ENCODE data around the gene AOAH. TPM values are rescaled to one million over a fixed set of nuclear protein-coding genes. Genes with fewer than 3 reads are reported as not detected.

Gene AOAH
- total RNA-seq, 2 donors from 2014 or later, result 2.5 to 7.2 TPM

GRCh38 chr7:36728143-36728542, 3.8 kb upstream of the AOAH start:
- no peaks in the 10 kb centered on the region for H3K36me3 ChIP-seq
- peaks cover 0 to 13% of the 10 kb centered on the region in 2 donors for H3K9me3 ChIP-seq
- TF ChIP-seq CTCF (IDR thresholded peaks at IDR 0.05), result no peak
- no peak overlapping the region for H3K27ac ChIP-seq
- H3K4me1 ChIP-seq, result no peaks in the 10 kb centered on the region
- no peaks in the 10 kb centered on the region for H3K27me3 ChIP-seq
- DNase-seq (ENCODE audit: low spot score), result no peak
- H3K4me3 ChIP-seq, result no peak overlapping the region

GRCh38 chr7:36726806-36727503, 2.7 kb upstream of the AOAH start:
- no peaks in the 10 kb centered on the region for H3K4me1 ChIP-seq
- TF ChIP-seq CTCF (IDR thresholded peaks at IDR 0.05), result no peak
- H3K36me3 ChIP-seq, result no peaks in the 10 kb centered on the region
- H3K27me3 ChIP-seq, result no peaks in the 10 kb centered on the region
- H3K9me3 ChIP-seq, result peaks cover 0 to 13% of the 10 kb centered on the region in 2 donors
- no peak overlapping the region for H3K4me3 ChIP-seq
- DNase-seq (ENCODE audit: low spot score), result no peak
- H3K27ac ChIP-seq, result no peak overlapping the region

GRCh38 chr7:36726311-36726710, 2.0 kb upstream of the AOAH start:
- Histone ChIP-seq H3K27me3 (no peaks in the 10 kb centered on the region), H3K9me3 (peaks cover 0 to 13% of the 10 kb centered on the region in 2 donors), H3K4me1 (no peaks in the 10 kb centered on the region), H3K4me3 (no peak overlapping the region), H3K36me3 (no peaks in the 10 kb centered on the region), H3K27ac (no peak overlapping the region)
- TF ChIP-seq CTCF (IDR thresholded peaks at IDR 0.05), result no peak
- DNase-seq (ENCODE audit: low spot score), result no peak

GRCh38 chr7:36724996-36725395, 702 bp upstream of the AOAH start:
- H3K27ac ChIP-seq, result no peak overlapping the region
- H3K27me3 ChIP-seq, result no peaks in the 10 kb centered on the region
- TF ChIP-seq CTCF (IDR thresholded peaks at IDR 0.05), result no peak
- H3K4me1 ChIP-seq, result no peaks in the 10 kb centered on the region
- H3K4me3 ChIP-seq, result no peak overlapping the region
- peaks cover 0 to 11% of the 10 kb centered on the region in 2 donors for H3K9me3 ChIP-seq
- no peak for DNase-seq (ENCODE audit: low spot score)
- no peaks in the 10 kb centered on the region for H3K36me3 ChIP-seq

GRCh38 chr7:36723291-36723690, 1.0 kb downstream of the AOAH start:
- H3K36me3 ChIP-seq, result no peaks in the 10 kb centered on the region
- no peaks in the 10 kb centered on the region for H3K9me3 ChIP-seq
- no peaks in the 10 kb centered on the region for H3K27me3 ChIP-seq
- H3K27ac ChIP-seq, result no peak overlapping the region
- no peaks in the 10 kb centered on the region for H3K4me1 ChIP-seq
- no peak for TF ChIP-seq CTCF (IDR thresholded peaks at IDR 0.05)
- no peak for DNase-seq (ENCODE audit: low spot score)
- H3K4me3 ChIP-seq, result no peak overlapping the region

- Histone ChIP-seq H3K36me3 (no peaks in the 10 kb centered on the region), H3K27me3 (no peaks in the 10 kb centered on the region), H3K4me3 (no peak overlapping the region), H3K4me1 (no peaks in the 10 kb centered on the region), H3K9me3 (no peaks in the 10 kb centered on the region), H3K27ac (no peak overlapping the region)
- no peak for TF ChIP-seq CTCF (IDR thresholded peaks at IDR 0.05)
- DNase-seq (ENCODE audit: low spot score), result no peak
Measured at GRCh38 chr7:36719083-36719632, 5.1 kb downstream of the AOAH start.
